Measurements from ENCODE around the gene C1orf21.

C1orf21 gene

GRCh38 chr1:184447651-184448185 lies 60.9 kb downstream of the C1orf21 start:
- Histone ChIP-seq H3K27ac (ENCODE audit: low read depth, low read length) (peak overlapping the region; percentile 28), H4K8ac (ENCODE audit: low read depth, low read length) (no peak overlapping the region), H3K27me3 (ENCODE audit: insufficient read depth, low read length) (no peaks in the 10 kb centered on the region), H3K4me2 (ENCODE audit: low read length) (no peak overlapping the region), H4K12ac (ENCODE audit: low read depth, low read length) (no peak overlapping the region), H3K9me3 (ENCODE audit: insufficient read depth, low read depth, low read length) (no peaks in the 10 kb centered on the region), H2AK5ac (ENCODE audit: low read length) (no peak overlapping the region), H2BK120ac (ENCODE audit: insufficient read depth, low read length, poor library complexity) (no peak overlapping the region), H3K18ac (ENCODE audit: low read length) (no peak overlapping the region), H3K4me3 (ENCODE audit: low read depth, low read length) (no peak overlapping the region), H4K91ac (ENCODE audit: low read depth, low read length) (no peak overlapping the region), H2BK5ac (ENCODE audit: low read depth, low read length, poor library complexity) (no peak overlapping the region), H2BK12ac (ENCODE audit: low read length) (no peak overlapping the region), H3K79me1 (ENCODE audit: low read length) (peaks cover 2% of the 10 kb centered on the region), H3K4me1 (ENCODE audit: control insufficient read depth in 1 of 2, insufficient read depth in 2 of 2, low read length in 2 of 2) (peaks cover 2 to 5% of the 10 kb centered on the region in 2 experiments), H3K14ac (ENCODE audit: low read length) (no peak overlapping the region), H3K23ac (ENCODE audit: low read length) (no peak overlapping the region), H3K79me2 (ENCODE audit: control insufficient read depth, insufficient read depth, low read length, poor library complexity) (no peaks in the 10 kb centered on the region), H2AFZ (ENCODE audit: insufficient read depth, low read length, poor library complexity) (no peak overlapping the region), H3K36me3 (ENCODE audit: control insufficient read depth in 1 of 2, insufficient read depth in 2 of 2, low read length in 2 of 2) (no peaks in the 10 kb centered on the region), H3K4ac (ENCODE audit: low read depth, low read length) (no peak overlapping the region), H3K9ac (ENCODE audit: low read length) (no peak overlapping the region)
- peak; percentile 70 to 91 for DNase-seq
- no CpG with 5 or more reads among the region's 6 CpGs for WGBS (ENCODE audit: extremely low coverage, insufficient coverage, insufficient read length)

DNA sequence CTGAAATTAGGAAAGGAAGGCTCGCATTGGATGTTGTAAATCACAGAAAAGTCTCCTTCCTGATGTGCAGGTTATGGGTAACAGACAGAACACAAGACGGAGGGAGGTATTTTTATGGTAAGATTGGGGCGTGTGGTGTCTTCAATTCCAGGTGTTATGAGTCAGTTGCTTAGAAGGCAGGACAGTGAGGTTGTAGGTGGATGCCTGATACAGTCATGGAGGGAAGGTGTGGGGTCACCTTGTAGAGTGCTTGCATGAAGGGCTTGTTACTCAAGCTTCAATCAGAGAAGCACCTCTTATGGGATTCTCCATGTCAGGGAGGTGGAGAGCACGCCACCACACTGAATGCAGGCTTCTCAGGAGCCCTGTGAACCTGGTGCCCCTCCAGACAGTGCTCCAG lies 63.1 kb downstream of the C1orf21 start:
- Histone ChIP-seq H3K79me2 (ENCODE audit: control insufficient read depth, insufficient read depth, low read length, poor library complexity) (peaks cover 2% of the 10 kb centered on the region), H3K4me2 (ENCODE audit: low read length) (no peak overlapping the region), H3K27me3 (ENCODE audit: insufficient read depth, low read length) (no peaks in the 10 kb centered on the region), H3K79me1 (ENCODE audit: low read length) (peaks cover 2% of the 10 kb centered on the region), H3K4ac (ENCODE audit: low read depth, low read length) (no peak overlapping the region), H3K14ac (ENCODE audit: low read length) (peak overlapping the region; percentile 65), H2BK120ac (ENCODE audit: insufficient read depth, low read length, poor library complexity) (no peak overlapping the region), H2AFZ (ENCODE audit: insufficient read depth, low read length, poor library complexity) (no peak overlapping the region), H4K91ac (ENCODE audit: low read depth, low read length) (peak overlapping the region; percentile 16), H3K27ac (ENCODE audit: low read depth, low read length) (no peak overlapping the region), H3K18ac (ENCODE audit: low read length) (no peak overlapping the region), H3K36me3 (ENCODE audit: control insufficient read depth in 1 of 2, insufficient read depth in 2 of 2, low read length in 2 of 2) (no peaks in the 10 kb centered on the region), H2AK5ac (ENCODE audit: low read length) (no peak overlapping the region), H2BK12ac (ENCODE audit: low read length) (no peak overlapping the region), H3K9ac (ENCODE audit: low read length) (no peak overlapping the region), H3K4me3 (ENCODE audit: low read depth, low read length) (no peak overlapping the region), H3K4me1 (ENCODE audit: control insufficient read depth in 1 of 2, insufficient read depth in 2 of 2, low read length in 2 of 2) (peaks cover 2 to 11% of the 10 kb centered on the region in 2 experiments), H3K23ac (ENCODE audit: low read length) (no peak overlapping the region), H2BK5ac (ENCODE audit: low read depth, low read length, poor library complexity) (no peak overlapping the region), H4K8ac (ENCODE audit: low read depth, low read length) (no peak overlapping the region), H4K12ac (ENCODE audit: low read depth, low read length) (no peak overlapping the region), H3K9me3 (ENCODE audit: insufficient read depth, low read depth, low read length) (no peaks in the 10 kb centered on the region)
- DNase-seq, result no peak
- WGBS (ENCODE audit: extremely low coverage, insufficient coverage, insufficient read length), result no CpG with 5 or more reads among the region's 4 CpGs

DNA sequence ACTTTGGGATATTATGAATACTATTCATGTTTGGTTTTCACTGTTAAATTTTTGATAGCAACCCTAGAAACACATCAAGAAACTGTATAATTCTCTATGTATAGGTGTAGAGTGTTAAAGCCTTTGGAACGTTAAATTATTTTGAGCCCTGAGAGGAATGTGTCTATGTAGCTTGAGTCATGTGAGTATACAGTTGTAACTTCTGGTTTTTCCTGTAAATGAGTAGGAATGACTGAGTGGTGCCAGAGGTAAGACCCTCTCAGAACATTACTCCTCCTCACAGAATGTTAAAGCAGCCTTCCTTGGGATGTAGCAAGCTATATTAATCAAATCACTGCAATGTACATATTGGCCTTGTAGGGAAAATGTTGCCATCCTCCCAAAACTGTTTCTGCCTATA lies 69.0 kb downstream of the C1orf21 start:
- no peak overlapping the region for H2AFZ ChIP-seq (ENCODE audit: insufficient read depth, low read length, poor library complexity)
- H3K9me3 ChIP-seq (ENCODE audit: insufficient read depth, low read depth, low read length), result no peaks in the 10 kb centered on the region
- H3K27ac ChIP-seq (ENCODE audit: low read depth, low read length), result no peak overlapping the region
- DNase-seq, result no peak
- H3K36me3 ChIP-seq (ENCODE audit: control insufficient read depth in 1 of 2, insufficient read depth in 2 of 2, low read length in 2 of 2), result peaks cover 0 to 2% of the 10 kb centered on the region in 2 experiments
- no peak overlapping the region for H3K14ac ChIP-seq (ENCODE audit: low read length)
- H3K27me3 ChIP-seq (ENCODE audit: insufficient read depth, low read length), result no peaks in the 10 kb centered on the region
- H3K4me2 ChIP-seq (ENCODE audit: low read length), result no peak overlapping the region
- H2BK5ac ChIP-seq (ENCODE audit: low read depth, low read length, poor library complexity), result no peak overlapping the region
- H3K4ac ChIP-seq (ENCODE audit: low read depth, low read length), result no peak overlapping the region
- peaks cover 3% of the 10 kb centered on the region for H3K79me1 ChIP-seq (ENCODE audit: low read length)
- H3K23ac ChIP-seq (ENCODE audit: low read length), result no peak overlapping the region
- no peak overlapping the region for H2AK5ac ChIP-seq (ENCODE audit: low read length)
- H2BK12ac ChIP-seq (ENCODE audit: low read length), result no peak overlapping the region
- peaks cover under 1 to 11% of the 10 kb centered on the region in 2 experiments for H3K4me1 ChIP-seq (ENCODE audit: control insufficient read depth in 1 of 2, insufficient read depth in 2 of 2, low read length in 2 of 2)
- WGBS (ENCODE audit: extremely low coverage, insufficient coverage, insufficient read length), result no CpG with 5 or more reads among the region's 1 CpG
- no peak overlapping the region for H4K8ac ChIP-seq (ENCODE audit: low read depth, low read length)
- H3K18ac ChIP-seq (ENCODE audit: low read length), result no peak overlapping the region
- H2BK120ac ChIP-seq (ENCODE audit: insufficient read depth, low read length, poor library complexity), result no peak overlapping the region
- no peak overlapping the region for H3K4me3 ChIP-seq (ENCODE audit: low read depth, low read length)
- no peak overlapping the region for H4K91ac ChIP-seq (ENCODE audit: low read depth, low read length)
- H3K79me2 ChIP-seq (ENCODE audit: control insufficient read depth, insufficient read depth, low read length, poor library complexity), result peaks cover 2% of the 10 kb centered on the region
- H3K9ac ChIP-seq (ENCODE audit: low read length), result no peak overlapping the region
- no peak overlapping the region for H4K12ac ChIP-seq (ENCODE audit: low read depth, low read length)

DNA sequence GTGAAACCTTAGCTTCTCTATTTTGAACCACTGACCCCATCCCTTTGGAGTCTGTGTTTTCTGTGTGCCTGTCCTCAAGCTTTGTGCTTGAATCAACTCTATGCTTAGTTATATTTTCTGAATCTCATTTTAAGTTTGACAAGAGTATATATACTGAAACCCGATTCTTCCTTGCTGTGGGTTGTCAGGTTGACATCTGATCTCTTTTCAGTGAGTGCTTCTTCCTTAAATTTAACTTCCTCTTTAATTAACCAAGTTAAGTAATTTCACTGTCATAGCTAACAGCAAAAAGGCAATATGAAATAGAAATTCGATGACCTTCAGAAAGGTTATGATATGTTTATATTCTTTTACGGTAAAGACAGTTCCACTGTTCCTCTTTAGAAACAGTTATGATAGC lies 69.4 kb downstream of the C1orf21 start:
- Histone ChIP-seq H2BK12ac (ENCODE audit: low read length) (no peak overlapping the region), H4K91ac (ENCODE audit: low read depth, low read length) (no peak overlapping the region), H3K27me3 (ENCODE audit: insufficient read depth, low read length) (no peaks in the 10 kb centered on the region), H3K4me1 (ENCODE audit: control insufficient read depth in 1 of 2, insufficient read depth in 2 of 2, low read length in 2 of 2) (peaks cover 5 to 15% of the 10 kb centered on the region in 2 experiments), H4K8ac (ENCODE audit: low read depth, low read length) (no peak overlapping the region), H3K4me3 (ENCODE audit: low read depth, low read length) (no peak overlapping the region), H2AFZ (ENCODE audit: insufficient read depth, low read length, poor library complexity) (no peak overlapping the region), H3K23ac (ENCODE audit: low read length) (no peak overlapping the region), H3K14ac (ENCODE audit: low read length) (no peak overlapping the region), H3K9me3 (ENCODE audit: insufficient read depth, low read depth, low read length) (no peaks in the 10 kb centered on the region), H3K9ac (ENCODE audit: low read length) (no peak overlapping the region), H2BK120ac (ENCODE audit: insufficient read depth, low read length, poor library complexity) (no peak overlapping the region), H3K79me1 (ENCODE audit: low read length) (peaks cover 5% of the 10 kb centered on the region), H2AK5ac (ENCODE audit: low read length) (no peak overlapping the region), H3K4me2 (ENCODE audit: low read length) (no peak overlapping the region), H2BK5ac (ENCODE audit: low read depth, low read length, poor library complexity) (no peak overlapping the region), H3K36me3 (ENCODE audit: control insufficient read depth in 1 of 2, insufficient read depth in 2 of 2, low read length in 2 of 2) (peaks cover 0 to 2% of the 10 kb centered on the region in 2 experiments), H3K4ac (ENCODE audit: low read depth, low read length) (no peak overlapping the region), H4K12ac (ENCODE audit: low read depth, low read length) (no peak overlapping the region), H3K18ac (ENCODE audit: low read length) (no peak overlapping the region), H3K27ac (ENCODE audit: low read depth, low read length) (no peak overlapping the region), H3K79me2 (ENCODE audit: control insufficient read depth, insufficient read depth, low read length, poor library complexity) (peaks cover 2% of the 10 kb centered on the region)
- no CpG with 5 or more reads among the region's 3 CpGs for WGBS (ENCODE audit: extremely low coverage, insufficient coverage, insufficient read length)
- DNase-seq, result no peak

Data from trophoblast cell (in vitro differentiated cells and primary cell).